NCI-H2196 (cell line): ENCODE data around the gene SEMA5A.

Experiments used
- DNase-seq: peaks from one replicate; lab custom pipeline; 2025; ENCODE audit not compliant: unreplicated experiment; lab: John Stamatoyannopoulos, UW

The SEMA5A gene, protein sequence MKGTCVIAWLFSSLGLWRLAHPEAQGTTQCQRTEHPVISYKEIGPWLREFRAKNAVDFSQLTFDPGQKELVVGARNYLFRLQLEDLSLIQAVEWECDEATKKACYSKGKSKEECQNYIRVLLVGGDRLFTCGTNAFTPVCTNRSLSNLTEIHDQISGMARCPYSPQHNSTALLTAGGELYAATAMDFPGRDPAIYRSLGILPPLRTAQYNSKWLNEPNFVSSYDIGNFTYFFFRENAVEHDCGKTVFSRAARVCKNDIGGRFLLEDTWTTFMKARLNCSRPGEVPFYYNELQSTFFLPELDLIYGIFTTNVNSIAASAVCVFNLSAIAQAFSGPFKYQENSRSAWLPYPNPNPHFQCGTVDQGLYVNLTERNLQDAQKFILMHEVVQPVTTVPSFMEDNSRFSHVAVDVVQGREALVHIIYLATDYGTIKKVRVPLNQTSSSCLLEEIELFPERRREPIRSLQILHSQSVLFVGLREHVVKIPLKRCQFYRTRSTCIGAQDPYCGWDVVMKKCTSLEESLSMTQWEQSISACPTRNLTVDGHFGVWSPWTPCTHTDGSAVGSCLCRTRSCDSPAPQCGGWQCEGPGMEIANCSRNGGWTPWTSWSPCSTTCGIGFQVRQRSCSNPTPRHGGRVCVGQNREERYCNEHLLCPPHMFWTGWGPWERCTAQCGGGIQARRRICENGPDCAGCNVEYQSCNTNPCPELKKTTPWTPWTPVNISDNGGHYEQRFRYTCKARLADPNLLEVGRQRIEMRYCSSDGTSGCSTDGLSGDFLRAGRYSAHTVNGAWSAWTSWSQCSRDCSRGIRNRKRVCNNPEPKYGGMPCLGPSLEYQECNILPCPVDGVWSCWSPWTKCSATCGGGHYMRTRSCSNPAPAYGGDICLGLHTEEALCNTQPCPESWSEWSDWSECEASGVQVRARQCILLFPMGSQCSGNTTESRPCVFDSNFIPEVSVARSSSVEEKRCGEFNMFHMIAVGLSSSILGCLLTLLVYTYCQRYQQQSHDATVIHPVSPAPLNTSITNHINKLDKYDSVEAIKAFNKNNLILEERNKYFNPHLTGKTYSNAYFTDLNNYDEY

DNA sequence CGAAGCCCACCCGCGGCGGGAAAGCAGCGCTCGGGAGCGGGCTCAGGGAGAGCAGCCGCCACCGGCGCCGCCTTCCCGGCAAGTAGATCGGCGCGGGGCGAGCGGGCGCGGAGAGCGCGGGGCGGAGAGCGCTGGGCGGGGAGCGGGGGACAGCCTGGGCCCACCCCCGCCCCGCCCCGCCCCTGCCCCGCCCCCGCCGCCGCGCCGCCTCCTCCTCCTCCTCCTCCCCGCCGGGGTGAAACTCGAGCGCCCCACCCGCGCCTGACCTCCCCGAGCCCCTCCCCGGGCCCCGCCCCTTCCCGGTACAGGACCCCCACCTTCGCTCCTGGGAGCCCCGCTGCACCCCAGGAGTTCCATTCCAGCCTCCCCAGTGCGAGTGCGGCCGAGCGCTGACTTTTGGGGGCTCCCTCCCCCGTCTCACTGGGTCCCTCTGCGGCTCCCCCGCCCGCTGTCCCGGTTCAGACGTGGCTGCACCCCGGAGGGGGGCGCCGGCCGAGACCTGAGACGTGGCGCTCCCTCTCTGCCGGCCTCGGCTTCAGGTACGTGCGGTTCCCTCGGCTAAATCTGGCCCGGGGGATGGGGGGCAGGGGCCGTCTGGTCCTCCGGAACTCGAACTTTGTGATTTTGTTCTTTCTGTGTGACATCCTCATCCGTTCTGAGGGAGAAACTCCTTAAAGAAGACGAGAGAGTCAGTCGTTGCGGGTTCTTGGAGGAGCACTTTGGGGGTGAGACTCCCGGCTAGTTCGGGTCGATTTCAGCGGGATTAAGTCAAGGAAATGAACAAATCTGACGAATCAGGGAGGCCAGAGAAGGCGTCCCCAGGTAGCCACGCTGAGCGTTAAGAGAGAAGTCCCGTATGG, at the start of gene SEMA5A:
TSS of gene SEMA5A (minus strand) at position 84 of the 860 bp plus-strand sequence. CDS start 166,129 bp downstream, outside the sequence.
- no peak for DNase-seq

DNA sequence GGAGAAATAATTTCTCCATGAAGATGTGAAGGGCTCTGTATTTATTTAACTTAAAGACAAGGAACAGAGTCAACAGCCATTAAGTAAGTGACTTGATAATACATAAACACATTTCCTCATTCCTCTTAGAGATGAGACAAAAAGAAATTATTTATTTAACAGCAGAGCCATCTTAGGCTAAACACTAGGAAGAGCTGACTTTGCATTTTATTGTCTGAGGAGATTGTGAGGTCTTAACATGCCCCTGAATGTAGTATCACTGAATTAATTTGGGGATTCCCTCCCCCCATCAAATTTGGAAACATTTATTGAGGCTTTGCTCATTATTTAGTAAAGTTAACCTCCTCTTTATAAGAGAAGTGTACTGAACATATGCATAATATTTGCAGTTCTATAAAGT, 49.0 kb upstream of the SEMA5A start:
- DNase-seq = no peak

DNA sequence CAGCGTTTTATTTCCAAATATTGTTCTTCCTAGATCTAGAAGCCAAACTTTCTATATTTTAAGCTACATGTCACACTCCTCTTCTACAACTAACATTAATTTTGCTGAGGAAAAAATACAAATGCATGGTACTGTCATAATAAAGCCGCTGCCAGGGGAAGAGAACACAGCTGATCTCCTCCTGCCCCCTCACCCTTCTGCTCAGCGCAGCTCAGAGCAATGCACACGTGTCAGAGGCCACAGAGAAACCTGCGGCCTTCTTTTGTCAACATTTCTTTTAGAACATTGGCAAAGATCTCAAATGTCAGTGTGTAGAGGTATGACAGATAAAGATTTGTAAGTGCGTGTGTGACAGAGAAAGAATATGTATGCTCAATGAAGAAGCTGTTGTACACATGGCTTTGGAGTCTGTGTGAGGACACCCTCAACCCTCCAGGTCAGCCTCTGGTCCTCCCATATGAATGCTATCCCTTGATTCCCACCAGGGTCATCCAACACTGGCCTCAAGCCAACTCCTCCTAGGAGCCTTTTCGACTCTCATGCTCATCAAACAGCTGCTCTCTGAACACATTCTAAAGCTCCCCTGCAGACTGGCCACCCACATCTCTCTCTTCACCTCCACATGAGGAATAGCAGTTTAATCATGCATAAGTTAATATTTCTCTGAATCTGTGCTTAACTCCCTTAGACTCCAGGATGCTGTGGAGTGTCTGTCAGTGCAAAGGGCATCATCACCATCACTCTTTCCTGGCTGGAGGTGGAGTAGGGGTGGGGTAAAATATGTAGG, 43.4 kb upstream of the SEMA5A start:
- DNase-seq = no peak

DNA sequence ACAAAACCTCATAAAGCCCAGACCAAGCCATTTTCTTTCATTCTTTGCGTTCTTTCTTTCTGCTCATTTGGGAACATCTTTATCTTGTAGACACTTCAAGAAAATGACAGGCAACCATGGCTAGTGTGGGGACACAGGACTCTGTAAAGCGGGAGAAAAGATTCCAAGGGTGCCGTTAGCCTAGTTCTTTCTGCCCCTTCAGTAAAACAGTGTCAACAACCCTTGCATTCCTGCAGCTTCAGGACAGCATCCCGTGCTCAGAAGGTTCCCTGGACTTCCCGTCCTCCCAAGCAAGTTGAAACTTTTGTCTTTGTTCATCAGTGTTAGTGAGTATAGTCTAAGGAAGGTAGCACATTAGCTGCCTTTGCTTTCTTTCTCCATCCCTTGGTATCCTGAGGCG, 42.4 kb upstream of the SEMA5A start:
- DNase-seq = no peak

DNA sequence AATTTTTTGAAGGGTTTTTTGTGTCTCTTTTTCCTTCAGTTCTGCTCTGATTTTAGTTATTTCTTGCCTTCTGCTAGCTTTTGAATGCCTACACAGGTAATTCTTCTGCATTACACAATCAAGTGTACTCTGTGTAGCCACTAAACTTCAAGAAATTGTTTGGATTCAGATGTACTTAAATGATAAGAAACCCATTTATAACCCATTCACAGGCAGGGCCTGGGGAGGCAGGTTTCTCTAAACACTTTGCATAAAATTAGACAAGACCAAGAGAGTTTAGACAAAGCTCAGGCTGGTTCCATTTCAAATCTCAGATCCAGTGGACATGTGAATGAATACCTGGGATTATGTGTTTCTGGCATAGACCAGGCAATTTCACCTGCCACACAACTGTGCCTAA, 41.3 kb upstream of the SEMA5A start:
- no peak for DNase-seq

DNA sequence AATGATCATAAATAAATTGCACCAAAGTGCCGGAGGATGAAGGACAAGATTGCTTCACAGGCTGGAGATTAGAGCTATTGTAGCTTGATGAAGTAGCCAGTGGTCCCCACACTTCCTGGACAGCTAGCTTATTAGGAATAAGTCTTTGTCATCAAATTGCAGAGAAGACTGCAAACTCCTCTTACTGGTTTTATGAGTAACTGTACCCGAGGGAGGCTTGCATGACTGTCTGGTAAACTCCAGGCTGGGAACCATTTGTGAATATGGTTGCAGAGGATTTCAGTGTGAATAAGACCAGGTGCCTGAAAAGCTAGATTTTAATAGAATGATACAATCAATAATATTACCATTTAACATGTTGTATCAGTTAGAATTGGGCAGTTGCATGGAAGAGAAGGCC, 36.5 kb upstream of the SEMA5A start:
- DNase-seq = no peak

DNA sequence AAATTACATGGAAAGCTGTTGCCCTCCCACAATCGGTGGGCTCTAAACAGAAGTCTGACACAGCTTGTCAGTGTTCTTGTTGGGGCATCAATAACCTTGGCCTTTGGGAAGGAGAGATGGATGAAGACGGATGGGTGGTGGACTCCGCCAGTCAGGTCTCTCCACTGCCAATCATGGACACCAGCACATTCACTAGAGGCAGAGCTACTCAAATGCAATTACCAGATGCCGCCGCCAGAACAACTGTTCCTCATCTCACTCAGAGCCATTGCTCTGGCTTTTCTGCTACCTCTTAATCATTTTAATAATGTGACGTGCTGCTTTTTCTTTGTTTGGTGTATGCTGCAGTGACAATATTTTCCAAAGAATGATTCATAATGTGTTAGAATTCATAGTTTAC, 27.9 kb upstream of the SEMA5A start:
- no peak for DNase-seq

DNA sequence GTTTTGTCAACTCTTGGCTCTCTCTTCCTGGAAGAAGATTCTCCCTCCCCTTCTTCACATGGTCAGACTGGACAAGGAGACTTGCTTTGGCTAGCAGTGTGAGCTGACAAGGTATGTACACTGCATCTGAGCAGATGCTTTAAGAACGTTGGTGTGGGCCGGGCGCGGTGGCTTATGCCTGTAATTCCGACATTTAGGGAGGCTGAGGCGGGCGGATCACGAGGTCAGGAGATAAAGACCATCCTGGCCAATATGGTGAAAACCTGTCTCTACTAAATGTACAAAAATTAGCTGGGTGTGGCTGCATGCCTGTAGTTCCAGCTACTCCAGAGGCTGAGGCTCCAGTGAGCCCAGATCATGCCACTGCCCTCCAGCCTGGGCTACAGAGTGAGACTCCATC, 26.4 kb upstream of the SEMA5A start:
- DNase-seq = no peak

DNA sequence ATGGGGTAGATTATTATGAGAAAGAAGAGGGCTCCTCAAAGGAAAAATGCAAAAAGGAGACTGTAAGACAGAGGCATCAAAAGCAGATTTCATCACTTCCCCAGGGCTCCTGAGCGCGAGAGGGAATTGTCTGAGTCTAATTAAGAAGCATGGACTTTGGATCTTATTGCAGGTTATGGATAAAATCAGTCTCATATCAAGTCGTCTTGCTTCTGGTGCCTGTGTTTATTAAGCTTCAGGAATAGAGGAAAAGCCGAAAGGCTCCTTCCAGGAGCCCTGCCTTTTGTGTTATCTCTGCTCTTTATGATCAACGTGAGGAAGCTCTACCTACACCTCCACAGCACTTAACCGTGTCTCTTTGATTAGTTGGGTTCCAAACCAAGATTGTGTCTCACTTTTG, 25.0 kb upstream of the SEMA5A start:
- DNase-seq = no peak

DNA sequence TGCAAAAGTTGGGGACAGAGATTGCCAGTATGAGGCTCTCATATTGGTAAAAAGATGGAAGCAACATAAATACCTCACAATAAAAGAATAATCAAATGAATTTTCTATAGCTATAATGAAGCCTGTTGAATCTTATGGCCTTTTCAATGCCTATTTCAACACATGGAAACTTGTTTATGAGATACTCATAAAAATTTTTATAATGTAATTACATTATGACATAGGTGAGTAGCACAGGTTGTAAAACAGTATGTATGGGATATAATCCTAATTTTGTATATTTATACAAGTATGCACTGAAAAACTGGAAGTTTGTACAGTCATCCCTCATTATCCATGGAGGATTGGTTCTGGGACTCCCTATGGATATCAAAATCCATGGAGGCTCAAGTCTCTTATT, 21.2 kb upstream of the SEMA5A start:
- DNase-seq = no peak

DNA sequence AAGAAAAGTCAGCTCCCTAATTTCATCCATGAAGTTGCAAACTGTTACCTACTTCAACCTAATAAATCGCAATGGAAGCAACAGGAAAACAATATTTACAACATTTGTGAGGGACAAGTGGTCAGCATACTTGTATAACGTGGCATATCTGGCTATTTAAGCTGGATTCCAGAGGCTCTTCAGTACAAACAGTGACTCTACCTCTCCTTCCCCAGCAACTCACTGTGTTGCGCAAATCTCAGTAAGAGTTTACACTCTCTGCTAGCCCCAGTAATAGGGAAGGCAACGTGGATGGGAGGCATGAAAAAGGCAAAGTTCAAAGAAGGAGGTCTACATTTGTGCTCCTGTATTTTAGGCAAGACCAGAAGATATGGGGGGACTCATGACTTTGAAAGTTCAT, 18.9 kb upstream of the SEMA5A start:
- DNase-seq = no peak

DNA sequence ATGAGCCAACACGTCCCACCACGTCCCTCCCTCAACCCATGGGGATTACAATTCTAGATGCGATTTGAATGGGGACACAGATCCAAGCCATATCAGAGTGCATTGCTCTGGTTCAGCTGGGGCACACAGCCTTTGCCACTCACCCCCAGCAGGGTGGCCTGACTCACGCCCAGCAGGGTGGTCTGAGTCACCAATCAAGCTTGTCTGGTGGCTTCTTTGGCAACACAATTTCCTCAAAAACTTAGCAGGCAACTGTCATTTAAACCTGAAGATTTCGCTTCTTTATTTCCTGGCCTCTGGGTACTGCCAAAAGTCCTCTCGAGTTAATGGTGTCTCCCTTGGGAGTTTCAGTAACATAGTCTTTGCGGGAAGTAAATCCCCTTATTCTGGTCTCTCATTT, 16.3 kb upstream of the SEMA5A start:
- DNase-seq = no peak

DNA sequence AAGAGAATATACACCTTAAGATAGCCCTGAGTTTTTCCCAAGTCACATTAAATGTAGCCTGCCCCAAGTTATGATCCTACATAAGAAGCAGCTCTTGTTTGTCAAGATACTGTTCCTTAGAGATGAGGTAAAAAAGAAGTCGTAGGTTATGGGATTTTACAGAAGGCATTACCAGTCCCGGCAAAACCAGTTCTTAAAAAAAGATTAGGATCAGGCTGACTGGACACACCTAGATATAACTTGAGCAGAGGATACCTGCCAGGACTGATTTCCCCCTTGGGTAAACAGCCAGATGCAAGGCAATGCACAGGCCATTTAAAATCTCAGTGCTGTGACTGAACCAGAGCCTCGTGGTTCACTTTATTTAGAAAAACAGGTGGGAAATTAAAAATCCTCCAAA, 14.1 kb upstream of the SEMA5A start:
- no peak for DNase-seq

DNA sequence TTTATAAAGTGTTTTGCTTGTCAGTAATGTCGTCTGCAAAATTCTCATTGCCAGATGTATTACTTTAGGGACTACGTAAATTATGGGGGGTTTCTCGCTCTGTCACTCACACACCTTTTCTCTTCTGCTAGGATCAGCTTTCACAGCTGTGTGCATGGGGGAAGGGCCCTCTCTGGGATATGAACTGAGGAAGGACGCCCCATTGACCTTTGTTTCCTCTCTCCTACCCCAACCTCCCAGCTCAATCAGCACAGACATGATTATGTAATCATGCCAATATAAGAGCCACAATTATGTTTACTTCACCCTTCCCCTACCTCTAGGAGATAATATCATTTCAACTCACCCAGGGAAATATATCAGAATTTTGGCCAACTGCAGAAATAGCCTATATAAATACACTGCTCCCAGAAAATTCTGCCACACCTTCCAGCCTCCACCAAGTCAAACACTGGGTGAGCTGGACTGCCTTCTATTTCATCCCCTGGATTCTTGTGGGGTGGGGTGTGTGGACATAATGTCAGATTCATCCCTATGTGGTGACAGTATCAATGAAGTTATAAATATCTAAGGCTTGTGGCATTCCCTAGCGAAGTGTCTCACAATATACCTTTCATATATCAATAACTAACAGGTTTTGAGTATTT, 12.6 kb upstream of the SEMA5A start:
- DNase-seq = no peak

DNA sequence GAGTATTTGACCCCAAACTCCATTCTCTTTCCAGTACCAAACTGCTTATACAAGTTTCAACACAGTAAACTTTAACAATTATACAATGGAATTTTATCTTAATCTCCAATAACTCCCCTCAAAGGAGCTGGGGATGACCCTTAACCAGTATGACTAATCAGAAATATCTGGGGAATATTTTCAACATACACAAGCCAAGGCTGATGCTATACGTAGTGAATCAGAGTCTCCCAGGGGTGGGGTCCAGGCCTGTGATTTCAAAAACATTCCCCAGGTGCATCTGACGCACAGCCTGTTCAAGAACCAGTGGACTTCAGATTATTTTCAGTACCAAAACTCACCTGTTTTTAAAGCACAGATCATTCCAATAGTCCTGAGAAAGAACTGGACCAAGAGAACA, 11.8 kb upstream of the SEMA5A start:
- no peak for DNase-seq

DNA sequence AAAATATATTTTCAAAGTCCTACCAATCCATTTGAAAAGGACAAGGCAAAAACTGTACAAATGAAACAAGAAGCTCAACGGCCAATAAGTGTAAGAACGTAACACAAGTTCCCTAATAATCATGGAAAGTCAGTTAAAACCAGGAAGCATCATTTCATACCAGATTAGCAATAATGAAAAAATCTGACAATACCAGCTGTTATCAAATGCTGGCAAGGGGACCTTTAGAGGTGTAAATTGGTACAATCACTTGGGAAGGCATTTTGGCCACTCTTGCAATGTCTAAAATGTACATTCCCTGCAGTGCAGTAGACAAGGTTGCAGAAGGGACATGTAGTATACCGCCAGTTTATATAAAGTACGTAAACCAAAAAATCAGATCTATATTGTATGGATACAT, 10.1 kb upstream of the SEMA5A start:
- no peak for DNase-seq

DNA sequence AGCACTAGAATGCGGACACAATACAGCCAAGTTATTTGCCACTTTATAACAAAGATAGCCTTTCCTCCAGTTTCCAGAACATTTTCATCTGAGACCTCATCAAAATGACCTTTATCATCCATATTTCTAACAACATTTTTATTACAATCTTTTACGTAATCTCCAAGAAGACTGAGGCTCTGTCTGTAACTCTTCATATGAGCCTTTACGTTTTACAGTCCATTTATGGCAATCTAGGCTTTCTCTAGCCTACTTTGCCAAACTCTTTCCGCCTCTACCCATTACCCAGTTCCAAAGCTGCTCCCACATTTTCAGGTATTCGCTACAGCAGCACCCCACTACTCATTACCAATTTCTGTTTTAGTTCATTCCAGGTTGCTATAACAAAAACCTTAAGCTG, 8.2 kb upstream of the SEMA5A start:
- no peak for DNase-seq

DNA sequence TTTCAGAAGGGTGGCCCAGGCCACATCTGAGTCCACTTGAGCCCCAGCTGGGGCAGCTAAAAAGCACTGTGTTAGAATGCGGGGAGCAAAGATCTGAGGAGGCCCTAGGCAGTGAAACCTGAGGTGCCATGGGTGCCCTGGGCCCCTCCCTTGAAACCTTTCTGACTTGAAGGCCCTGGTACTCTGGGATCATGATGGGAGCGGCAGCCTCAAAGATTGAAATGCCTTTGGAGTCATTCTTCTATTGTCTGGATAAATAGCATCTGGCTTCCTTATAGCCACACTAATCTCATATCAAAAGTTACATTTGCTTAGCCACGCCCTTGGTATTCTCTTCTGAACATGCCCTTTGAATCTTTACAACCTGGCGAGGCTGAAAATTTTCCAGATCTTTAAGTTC, 7.7 kb upstream of the SEMA5A start:
- no peak for DNase-seq
